Amniotic epithelial cell (primary cell): ENCODE data around the gene ANO2.
A peak's percentile ranks its signal among the peaks of the same experiment; 100 is the strongest.

Experiments used
- DNase-seq: peaks from one replicate; pipeline ENCODE4 v3.0.0-alpha.2; 2010; ENCODE audit warnings: low read depth

Gene ANO2

DNA sequence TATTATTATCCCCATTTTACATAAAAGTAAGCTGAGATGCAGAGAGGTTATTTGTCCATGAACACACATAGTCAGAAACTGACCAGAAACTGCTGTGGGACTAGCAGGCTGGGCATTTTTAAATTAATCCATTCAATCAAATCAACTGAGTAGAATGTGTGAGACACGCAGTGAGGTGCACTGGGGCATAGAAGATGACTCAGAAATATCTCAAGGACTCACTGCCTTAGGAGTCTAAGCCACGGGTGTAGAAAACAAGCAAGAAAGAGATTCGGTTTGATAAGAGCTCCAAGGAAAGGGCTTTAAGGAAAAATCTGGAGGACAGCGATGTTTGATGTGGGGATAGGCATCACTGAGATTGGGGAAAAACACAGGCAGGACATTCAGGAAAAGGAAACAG lies 127.8 kb downstream of the ANO2 start:
- DNase-seq, result no peak

DNA sequence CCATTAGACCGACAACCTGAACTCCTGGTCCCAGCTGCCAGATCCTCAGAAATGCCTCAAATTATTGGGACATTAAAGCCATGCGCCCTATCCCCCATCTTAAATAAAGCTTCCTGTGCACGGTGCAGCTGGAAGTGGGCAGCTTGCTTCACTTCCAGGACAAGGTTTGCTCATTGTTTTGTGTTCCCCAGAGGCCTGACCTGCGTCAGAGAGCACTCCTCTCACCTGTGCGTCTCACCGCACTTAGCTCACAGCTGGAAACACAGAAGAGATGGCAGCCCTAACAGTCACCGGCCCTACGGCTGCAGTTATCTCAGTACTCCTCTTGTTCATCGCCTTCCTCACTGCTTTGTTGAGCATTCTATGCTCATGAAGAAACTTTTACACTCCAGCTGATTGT lies 135.5 kb downstream of the ANO2 start:
- DNase-seq, result no peak

DNA sequence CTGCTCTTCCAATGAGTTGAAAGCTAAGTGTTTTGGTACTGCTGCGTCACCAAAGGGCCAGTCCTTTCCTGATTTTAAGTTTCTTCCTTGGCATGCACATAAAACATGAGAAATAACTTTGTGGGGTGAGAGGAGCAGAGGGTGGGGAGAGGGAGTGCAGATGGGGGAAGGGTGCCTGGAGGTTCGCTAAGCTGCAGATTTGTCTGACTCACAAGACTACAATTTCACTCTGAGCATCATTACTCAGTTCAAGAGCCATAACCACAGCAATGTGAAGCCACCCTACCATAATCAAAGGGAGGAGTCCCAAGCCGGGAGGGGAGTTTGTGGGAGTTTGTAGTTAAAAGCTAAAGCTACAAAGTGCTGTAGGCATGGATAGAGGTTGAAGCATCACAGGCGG lies 136.1 kb downstream of the ANO2 start:
- DNase-seq, result peak; percentile 46

DNA sequence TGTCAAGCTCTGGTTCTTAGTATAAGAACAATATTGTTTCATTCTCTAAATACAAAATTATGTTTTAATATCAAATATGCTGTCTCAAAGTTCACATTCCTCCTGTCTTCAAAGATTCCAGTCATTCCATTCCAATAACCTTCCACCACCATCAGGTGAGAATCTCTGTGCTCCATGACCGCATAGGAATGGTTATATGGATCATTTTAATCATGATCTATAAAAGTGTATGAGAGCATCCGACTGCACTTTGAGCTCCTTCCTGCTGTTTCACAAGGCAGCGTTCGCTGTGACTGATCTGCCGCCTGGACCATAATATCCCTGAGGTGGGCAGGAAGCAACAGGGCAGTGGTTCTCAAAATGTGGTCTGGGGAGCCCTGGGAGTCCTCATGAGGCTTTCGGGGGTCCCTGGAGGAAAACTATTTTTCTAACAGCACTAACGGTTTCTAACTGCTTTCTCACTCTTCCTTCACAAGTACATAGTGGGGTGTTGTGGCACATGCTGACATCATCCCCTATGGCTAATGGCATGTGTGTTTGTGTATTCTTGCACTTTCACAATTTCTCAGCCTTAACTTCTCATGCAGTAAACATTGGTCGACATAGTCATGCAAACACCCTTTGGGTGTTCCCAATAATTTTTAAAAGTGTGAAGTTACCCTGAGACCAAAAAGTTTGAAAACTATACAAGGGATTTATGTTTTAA lies 137.4 kb downstream of the ANO2 start:
- DNase-seq, result no peak

DNA sequence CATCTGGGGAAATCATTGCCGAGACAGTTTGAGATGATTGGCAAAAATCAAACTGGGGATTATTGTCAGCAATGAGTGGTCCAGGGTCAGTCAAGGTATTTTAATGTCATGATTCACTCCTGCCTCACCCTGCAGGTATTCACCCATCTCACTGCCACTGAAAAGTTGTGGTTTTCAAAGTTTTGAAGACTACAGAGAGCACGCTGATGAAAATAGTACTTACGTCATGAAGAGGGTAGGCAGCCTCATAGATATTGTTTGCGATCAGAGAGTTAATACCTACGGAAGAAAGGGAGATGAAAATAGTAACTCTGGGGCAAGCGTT lies 138.0 kb downstream of the ANO2 start:
- no peak for DNase-seq

DNA sequence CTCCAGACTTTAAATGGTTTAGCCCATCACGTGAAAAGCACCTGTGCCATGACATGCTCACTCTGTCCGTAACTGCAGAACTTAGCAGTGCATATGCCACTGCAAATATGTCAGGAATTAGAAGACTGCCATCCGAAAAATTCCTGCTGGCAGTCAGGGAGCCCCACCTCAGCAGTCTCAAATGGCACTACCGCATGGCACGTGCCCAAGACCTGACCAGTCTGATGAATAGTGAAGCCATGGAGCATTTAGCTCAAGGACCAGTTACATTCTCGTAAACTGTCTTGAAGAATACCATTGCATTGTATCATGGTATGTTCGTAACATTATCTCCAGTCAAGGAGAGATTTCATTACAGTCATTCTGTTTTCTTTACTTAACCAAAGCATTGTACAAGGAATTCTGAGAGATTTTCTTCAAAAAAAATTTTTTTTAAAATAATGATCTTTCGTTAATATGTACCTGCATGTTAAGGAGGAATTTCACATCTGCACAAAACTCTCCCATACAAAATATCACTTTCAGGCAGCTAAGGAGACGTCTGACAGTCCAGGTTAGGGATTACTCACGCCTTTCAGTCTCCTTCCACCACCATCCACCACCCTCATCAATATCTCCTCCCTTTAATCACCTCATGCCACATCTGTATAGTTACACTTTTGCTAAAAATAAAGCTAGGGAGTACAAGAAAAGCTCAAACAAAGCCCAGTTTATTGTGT lies 138.5 kb downstream of the ANO2 start:
- DNase-seq, result no peak

DNA sequence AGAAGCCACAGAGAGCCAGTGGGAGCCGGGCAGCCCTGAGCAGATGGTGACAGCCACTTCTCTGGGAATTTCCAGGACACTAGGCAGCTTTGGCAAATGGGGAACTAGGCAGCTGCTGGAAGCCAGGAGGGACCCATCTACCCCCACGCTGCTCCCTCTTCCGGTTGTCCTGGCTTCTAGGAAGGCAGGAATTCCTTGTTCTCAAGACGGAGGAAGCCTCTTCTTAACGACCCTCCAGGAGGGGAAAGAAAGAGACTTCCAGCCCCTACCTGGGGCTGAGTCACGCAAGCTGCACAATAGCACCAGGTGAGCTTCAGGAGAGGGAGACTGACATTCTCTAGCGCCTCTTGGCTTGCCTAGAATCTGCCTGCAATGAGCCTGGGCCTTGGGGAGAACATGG lies 141.5 kb downstream of the ANO2 start:
- no peak for DNase-seq

DNA sequence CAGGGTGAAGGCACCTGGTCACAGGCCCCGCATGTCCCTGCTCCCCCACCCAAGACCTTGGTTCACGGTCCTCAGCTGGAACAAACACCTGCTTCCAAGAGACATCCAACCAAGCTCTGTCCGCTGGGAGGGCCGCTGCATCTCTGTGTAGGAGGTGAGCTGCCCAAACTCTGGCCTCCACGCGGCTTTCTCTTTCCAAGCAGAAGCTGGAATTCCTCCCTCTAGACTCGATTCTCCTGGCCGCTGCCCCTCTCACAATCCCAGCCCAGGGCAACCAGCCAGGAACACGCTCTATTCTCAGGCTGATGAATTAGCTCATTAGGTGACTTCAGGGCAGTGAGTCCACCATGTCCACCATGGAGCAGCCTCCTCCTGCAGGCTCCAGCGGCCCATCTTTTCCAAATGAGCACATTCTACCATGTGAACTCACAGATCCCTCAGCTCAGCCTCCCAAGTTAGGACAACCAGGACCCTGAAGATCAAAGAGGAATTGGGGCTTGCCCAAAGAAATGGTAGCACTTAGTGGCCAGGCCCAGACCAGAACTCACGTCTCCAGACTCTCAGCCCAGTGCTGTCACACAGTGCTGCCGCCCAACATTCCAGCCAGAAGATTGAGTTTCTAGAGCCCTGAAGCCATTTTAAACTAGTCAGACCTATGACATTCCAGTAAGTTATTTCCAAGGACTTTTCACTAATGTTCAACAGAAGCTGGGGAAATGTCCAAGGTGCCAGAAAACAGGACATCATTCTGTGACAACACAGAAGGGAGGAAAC lies 146.6 kb downstream of the ANO2 start:
- DNase-seq, result no peak

DNA sequence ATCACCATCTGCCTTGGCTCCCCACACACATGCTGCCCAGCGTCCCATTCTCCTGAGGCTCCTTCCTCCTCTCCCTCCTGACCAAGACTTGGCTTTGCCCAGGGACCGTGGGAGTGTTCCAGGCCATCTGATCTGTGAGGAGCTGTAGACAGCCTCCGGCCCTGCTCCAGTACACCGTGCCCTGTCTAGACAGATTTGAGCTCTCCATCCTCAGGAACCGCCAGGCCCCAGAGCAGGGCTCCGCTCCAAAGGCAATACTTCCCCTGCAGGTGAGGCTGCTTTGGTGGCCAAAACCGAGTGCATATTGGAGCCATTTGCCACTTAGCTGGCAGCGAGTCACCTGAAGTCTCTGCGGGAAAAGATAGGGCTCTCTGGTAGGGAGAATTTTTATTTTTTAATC lies 147.4 kb downstream of the ANO2 start:
- DNase-seq, result no peak

DNA sequence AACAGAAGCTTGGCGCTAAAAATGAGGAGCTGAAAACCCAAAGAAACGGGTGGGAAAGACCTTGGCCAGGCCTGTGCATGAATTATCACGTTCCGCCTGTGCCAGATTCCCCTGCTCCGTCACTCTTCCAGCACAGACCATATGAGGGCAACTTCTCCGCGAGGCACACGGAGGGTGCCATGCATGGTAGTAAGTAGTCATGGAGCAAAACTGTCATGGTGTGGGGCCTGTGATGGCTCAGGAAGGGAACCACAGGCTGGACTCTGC lies 148.2 kb downstream of the ANO2 start:
- no peak for DNase-seq

DNA sequence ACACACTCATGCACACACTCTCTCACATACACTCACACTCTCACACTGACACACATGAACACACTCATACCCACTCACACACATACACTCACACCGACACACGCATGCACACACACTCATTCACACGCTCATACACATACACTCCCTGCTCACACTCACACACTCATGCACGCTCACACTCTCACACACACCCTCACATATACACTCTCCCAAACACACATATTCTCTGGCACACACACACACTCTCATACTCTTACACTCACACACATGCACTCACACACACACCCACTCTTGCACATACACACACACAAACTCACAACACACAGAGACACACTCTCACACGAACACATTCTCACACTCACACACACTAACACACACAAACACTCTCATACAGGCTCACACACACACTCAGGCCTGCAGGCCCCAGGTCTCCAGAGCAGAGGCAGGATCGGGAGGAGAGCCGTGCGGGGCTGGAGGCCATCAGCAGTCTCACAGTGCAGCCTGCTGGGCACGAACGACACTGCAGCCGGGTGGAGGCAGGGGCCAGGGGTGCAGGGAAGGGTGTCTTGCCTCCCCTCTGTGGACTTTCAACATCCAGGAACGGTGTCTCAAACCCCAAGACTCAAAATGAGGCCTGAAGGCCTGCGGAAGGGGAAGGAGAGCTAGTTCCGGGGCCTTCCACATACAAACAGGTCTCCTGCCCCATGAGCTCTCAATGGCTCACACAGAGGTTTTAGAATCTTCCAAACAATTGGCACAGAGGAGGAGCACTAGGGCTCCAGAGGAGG lies 148.7 kb downstream of the ANO2 start:
- no peak for DNase-seq

DNA sequence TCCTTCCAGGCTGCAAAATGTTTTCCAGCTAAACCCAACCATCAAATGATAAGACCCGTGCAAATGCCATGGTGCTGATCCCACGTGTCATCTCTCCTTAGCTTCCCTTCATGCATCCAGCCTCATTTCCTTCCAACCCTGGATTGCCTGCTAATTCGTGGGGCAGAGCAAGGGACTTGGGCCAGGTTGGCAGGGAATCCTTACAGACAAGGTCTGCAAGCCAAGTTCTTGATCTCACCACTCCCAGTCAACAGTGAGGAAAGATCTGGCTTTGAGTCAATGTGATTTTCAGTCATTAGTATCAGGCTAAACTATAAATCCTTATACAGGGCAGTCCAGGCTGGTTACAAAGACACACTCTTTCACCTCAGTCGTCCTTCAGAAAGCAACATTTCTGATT lies 150.9 kb downstream of the ANO2 start:
- DNase-seq, result no peak

DNA sequence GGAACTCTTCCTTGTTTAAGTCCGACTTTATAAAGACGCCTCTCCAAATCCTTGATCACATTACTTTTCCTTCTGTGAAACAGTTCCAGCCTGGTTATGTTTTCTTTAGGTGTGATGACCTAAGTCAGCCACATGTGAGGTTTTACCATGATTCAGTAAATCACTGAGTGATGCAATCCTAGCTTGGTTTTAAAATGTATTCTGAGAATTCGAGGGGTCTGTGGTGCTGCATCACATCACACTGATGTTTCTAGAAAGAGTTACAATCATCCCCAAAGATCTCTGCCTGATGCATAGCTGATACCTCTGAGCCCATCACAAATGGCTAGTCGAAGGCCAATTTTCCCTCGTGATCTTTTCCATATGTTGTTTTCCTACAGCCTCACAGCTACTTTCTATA lies 152.7 kb downstream of the ANO2 start:
- no peak for DNase-seq

DNA sequence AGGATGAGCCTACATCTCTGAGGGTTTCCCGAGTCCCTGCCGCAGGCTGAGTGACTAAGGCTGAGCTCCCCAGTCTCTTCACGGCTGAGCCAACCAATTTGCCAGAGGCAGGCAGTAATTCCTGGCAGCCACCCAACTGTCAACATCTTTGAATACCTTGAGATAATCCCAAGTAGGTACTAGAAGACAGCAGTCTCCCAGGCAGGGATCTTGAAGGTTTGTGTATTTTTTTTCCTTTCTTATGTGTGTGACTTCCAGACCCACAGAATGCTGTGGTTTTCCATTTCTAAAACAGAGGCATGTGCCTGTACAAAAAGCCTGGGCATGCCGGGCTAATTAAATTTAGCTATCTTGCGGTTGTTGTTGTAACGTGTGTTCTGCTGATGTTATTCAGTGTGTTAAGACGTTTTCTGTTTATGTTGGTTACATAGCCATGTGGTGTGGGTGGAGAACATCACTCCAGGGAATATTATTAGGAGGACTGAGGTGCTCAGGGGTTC lies 155.5 kb downstream of the ANO2 start:
- DNase-seq, result no peak

DNA sequence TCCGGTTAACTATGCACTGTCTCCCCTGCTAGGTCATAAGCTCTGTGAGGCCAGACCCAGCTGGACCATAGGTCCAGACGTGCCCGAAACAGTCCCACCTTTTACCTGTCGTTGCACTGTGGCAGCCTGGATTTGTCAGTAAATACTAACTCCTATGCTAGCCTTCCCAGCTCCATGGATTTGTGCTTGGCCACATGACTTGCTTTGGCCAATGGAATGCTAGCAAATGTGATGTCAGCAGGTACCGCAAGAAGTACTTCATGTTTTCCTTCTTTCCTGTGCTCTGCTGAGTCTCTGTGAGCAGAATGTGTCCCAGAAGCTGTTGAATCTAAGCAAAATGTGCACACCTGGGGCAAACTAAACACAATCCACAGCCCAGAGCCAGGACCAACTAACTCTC lies 157.2 kb downstream of the ANO2 start:
- no peak for DNase-seq

DNA sequence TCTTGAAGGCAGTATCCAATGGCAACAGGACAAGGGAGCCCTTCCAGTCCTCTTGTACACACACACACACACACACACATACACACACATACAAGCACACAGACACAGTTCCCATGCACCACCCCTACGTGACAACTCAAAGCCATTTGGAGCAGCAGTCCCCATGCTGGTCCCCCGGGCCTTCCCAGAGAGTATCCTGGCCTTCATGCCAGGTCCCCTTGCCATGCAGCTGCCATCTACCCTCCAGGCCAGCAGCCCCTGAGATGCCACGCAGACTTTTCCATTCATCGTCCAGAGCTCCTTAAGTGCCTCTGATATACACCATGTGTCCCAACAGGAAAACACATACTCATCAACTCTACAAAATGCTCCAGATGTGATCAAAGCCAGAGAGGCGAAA lies 159.5 kb downstream of the ANO2 start:
- DNase-seq, result no peak

DNA sequence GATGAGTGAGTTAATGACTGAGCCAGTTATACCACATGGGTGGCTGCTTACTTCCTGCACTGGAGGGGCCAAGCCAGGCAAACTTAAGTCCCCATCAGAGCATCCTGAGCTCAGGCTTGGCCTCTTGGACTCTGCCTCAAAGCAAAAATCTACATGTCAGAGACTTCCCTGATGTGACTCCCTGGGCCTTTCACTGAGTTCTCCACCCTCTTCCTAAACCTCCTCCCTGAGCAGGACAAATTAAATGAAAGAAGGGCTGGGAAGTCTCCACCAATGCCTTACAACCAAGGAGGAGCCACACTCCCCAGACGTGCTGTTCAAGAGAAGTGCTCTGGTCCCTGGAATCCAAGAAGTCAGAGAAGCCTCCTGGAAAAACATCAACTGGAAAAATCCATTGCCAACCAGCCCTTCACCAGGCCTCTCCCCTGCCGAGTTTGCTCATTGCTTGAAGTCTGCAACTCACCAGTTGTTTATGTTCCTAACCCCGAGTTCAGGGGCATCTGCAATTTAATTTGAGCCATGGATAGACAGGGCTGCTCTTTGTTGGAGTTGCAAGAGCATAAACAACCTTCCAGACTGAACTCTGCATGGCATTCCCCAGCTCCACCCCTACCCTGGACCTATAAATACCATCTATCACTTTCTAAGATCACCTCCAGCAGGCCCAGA lies 160.5 kb downstream of the ANO2 start:
- no peak for DNase-seq

DNA sequence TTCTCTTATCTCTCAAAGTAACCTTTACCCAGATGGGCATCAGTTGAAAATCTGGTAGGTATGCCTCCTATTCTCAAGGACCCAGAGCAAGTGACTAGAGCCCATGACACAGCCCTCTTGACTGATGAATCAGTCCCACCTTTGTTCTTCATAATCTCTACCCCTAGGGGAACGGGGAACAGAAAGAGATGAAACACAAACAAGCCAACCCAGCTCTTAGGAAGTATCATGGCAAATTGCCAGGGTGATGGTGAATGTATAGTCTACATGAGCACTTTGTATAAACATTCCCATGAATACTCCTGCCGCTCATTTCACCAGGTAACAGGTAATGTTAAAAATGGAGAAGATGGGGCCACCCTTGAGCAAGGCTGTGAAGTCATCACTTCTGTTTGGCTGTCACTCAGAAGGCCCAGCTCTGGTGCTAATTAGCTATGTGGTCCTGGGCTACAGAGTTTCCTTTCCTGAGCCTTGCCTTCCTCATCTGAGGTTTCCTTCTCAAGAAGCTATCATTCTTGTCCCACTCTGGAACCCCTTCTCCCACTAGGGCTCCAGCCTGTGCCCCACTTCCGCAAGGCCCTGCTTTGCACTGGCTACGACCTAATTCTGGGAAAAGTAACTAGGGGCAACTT lies 161.7 kb downstream of the ANO2 start:
- DNase-seq, result no peak

DNA sequence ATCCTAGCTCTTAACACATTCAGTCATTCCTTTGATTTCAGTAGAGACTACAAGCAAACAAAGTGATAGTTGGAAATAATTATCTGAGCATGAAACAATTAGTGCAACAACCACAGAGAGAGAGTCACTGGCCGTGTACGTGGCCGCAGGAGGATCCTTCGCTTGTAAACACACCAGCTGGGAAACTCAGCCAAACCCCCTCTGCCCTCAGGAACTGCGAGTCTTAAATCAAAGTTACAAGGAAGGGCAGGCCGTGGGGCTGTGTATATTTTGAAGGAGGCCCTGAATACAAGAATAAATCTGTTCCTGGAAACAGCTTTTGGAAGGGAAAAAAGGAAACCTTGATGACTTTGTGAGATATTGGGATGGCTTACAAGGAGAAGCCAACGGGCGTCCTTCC lies 164.5 kb downstream of the ANO2 start:
- DNase-seq, result no peak

DNA sequence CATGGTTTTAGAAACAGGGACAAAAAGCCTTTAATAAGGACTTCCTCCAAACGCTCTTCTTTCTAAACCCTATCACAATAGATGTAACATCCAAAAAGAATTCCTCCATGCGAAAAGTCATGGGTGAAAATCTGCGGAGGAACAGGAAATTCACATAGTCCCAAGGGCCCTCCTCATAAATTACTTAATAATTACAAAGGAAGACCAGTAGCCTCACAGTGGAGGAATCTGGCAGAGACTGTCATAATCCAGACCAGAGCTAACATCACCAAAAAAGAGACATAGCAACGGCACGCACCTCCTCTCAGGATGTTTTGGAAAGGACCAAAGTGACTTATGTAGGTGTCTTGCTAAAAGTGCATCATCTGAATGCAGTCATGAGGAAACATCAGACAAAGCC lies 165.7 kb downstream of the ANO2 start:
- no peak for DNase-seq

DNA sequence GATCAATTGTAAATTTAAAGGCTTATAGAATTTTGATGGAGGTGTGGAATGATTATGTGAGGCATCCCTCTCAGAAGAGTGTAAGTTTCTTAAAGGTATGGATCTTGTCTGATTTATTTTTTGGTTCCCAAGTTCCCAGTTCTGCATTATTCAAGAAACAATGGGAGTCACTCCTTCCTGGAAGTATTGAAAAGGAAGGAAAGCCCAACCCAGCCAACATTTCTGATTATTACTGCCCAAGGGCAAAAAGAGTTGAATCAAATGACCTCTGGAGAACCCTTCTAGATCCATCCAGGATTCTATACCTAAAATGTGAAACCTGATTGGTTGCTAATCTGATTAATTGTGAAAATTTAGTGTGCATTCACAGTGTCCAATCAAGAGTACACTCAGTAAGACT lies 166.2 kb downstream of the ANO2 start:
- DNase-seq, result no peak

DNA sequence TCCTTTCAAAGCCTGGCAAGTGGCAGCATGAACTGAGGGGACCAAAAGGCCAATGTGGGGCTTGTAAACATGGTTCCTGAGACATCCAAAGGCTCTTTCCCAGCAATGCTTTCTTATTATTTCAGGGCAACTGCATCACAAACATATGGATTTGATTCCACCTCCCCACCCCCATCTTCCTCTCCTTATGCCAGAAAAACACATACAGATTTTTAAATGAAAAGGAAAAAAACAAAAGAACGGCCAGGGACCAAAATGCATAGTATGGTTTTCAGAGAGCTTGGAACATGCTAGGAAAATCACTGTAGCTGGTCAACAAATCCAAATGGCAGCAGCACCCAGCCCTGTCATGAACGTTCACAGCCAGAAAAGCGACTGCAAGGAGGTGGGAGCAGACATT lies 167.6 kb downstream of the ANO2 start:
- no peak for DNase-seq
